HG02840 (cell line): ENCODE results near the gene KAT6B.

Experiments used
- ATAC-seq: cut with Tn5 transposase; IDR thresholded peaks from one replicate; pipeline ENCODE4 v1.9.1; 2021; ENCODE audit warnings: mild to moderate bottlenecking, moderate library complexity, moderate number of reproducible peaks; ENCODE audit not compliant: unreplicated experiment, low FRiP score

KAT6B gene

GRCh38 chr10:74944205-74944604 lies 117.8 kb downstream of the KAT6B start:
- ATAC-seq = no peak

- ATAC-seq = no peak
Measured at GRCh38 chr10:74947781-74948401, 121.5 kb downstream of the KAT6B start.

- ATAC-seq = no peak
Measured at GRCh38 chr10:74949034-74949832, 122.8 kb downstream of the KAT6B start.

GRCh38 chr10:74949843-74950765 lies 123.7 kb downstream of the KAT6B start:
- ATAC-seq = no peak

GRCh38 chr10:74953214-74953613 lies 126.8 kb downstream of the KAT6B start:
- ATAC-seq = no peak

GRCh38 chr10:74955796-74956195 lies 129.4 kb downstream of the KAT6B start:
- no peak for ATAC-seq

GRCh38 chr10:74956555-74957111 lies 130.2 kb downstream of the KAT6B start:
- ATAC-seq = no peak

- ATAC-seq = no peak
Measured at GRCh38 chr10:74957285-74957961, 131.0 kb downstream of the KAT6B start.

- ATAC-seq = no peak
Measured at GRCh38 chr10:74958316-74958715, 131.9 kb downstream of the KAT6B start.

GRCh38 chr10:74960670-74961069 lies 134.3 kb downstream of the KAT6B start:
- ATAC-seq = no peak

- ATAC-seq = no peak
Measured at GRCh38 chr10:74962517-74962916, 136.1 kb downstream of the KAT6B start.

- no peak for ATAC-seq
Measured at GRCh38 chr10:74963549-74963948, 137.1 kb downstream of the KAT6B start.

GRCh38 chr10:74967911-74968666 lies 141.7 kb downstream of the KAT6B start:
- no peak for ATAC-seq

- ATAC-seq = no peak
Measured at GRCh38 chr10:74968667-74969061, 142.3 kb downstream of the KAT6B start.

GRCh38 chr10:74969093-74969492 lies 142.7 kb downstream of the KAT6B start:
- ATAC-seq = no peak

GRCh38 chr10:74969530-74969929 lies 143.1 kb downstream of the KAT6B start:
- ATAC-seq = no peak

GRCh38 chr10:74973741-74974392 lies 147.5 kb downstream of the KAT6B start:
- ATAC-seq = no peak

- no peak for ATAC-seq
Measured at GRCh38 chr10:74975758-74976157, 149.4 kb downstream of the KAT6B start.

- ATAC-seq = no peak
Measured at GRCh38 chr10:74976565-74976964, 150.2 kb downstream of the KAT6B start.
